ENCODE data around the gene ZNF708.
"Not testable (repeated sequence)": the region's sequence is repeated elsewhere in the genome, so short reads cannot be mapped to it uniquely, and the experiment has no call there.

ZNF708 gene

DNA sequence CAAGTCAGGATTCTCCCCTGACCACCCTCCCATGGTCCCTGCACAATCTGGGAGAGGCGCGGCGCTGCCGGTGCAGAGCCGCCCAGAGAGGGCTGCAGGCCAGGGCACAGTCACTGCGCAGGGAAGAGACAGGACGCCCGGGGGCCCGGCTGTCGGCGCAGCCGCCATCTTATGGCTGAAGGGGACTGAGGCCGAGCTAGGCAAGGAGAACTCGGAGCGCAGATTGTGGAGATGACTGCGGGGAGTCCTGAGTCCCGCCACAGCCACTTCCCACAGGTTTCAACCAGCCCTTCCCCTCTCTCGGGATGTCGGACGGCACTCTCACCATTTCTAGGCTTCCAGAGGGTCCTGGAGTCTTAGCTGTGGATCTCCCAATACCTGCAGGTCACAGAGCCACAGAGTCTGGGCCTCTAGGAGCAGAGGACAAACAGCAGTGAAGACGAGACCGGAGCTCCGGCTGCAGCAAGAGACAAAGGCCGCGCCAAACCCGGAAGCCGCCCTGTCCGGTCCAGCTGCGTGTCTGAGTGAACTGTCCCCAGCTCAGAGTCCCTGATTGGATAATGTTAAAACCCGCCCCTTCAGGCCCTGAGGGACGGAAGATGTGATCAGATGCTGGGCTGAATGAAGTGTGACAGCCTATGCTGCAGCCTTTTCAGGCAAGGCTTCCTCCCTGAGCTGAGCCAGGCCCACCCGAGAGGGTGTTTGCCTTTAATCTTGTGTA lies at the start of gene ZNF708:
TSS of gene ZNF708 (minus strand) at position 526 of the 721 bp plus-strand sequence. CDS start at position 328, 198 bp downstream.
- DNase-seq: peak; percentile 78 to 84

DNA sequence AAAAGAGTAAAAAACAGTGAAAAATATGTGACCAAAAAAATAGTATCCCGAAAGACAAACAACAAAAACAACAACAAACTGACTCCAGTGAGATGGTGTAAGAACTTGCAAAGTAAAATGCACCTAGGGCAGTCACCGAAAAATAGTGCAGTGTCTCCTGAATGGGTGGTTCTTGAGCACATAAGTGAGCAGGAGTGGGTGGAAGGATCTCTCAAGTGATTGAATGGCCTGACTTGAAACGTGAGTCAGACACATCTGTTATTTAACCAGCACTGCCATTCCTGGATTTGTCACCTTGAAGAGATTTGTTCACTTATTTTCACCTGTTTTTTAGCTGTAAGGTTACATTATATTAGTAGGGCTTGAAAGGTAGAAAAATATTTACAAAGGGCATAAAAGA lies 33.1 kb upstream of the ZNF708 start:
- no peak for DNase-seq

DNA sequence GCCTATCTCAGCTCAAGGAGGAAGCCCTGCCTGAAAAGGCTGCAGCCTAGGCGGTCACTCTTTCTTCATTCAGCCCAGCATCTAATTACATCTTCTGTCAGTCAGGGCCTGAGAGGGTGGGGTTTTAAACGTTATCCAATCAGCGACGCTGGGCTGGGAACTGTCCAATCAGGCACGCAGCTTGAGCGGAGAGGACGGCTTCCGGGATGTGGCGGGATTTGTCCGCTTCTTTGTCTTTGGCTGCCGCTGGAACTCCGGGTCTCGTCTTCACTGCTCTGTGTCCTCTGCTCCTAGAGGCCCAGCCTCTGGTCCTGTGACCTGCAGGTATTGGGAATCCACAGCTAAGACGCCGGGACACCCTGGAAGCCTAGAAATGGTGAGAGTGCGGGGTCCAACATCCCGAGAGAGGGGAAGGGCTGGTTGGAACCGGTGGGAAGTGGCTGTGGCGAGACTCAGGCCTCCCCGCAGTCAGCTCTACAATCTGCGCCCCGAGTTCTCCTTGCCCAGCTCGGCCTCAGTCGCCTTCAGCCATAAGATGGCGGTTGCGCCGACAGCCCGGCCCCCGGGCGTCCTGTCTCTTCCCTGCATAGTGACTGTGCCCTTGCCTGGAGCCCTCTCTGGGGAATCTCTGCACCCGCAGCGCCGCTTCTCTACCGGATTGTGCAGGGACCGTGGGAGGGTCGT lies 29.7 kb upstream of the ZNF708 start, which contains the start of gene ZNF738:
TSS of gene ZNF738 (plus strand) at position 233 of the 684 bp plus-strand sequence. CDS start at position 374, 141 bp downstream.
- DNase-seq: peak; percentile 84 to 90

- no peak for DNase-seq
Observed at GRCh38 chr19:21352830-21353229, 23.6 kb upstream of the ZNF708 start.

DNA sequence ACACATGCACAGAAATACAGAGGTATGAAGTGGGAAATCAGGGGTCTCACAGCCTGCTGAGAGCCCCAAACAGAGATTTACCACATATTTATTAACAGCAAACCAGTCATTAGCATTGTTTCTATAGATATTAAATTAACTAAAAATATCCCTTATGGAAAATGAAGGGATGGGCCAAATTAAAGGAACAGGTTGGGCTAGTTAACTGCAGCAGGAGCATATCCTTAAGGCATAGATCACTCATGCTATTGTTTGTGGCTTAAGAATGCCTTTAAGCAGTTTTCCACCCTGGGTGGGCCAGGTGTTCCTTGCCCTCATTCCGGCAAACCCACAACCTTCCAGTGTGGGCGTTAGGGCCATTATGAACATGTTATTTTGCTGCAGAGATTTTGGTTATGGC lies 15.6 kb upstream of the ZNF708 start:
- DNase-seq: not testable (repeated sequence)

DNA sequence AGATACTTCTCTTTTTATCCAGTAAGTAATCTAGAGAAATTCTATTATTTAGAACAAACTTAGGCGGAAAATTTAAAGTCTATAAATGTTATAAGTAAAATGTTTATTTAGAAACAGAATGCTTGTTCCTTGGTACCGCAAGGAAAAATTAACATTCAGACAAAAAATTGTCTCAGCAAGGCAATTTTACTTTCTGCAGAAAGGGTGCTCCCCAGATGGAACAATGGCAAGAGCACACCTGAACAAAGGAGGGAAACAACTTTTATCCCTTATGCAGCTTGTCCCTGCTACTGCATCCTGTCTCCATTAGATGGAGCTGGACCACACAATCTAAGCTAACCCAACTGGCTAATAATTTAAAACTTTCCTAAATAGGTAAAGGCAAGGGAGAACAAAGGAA lies 6.5 kb upstream of the ZNF708 start:
- no peak for DNase-seq

DNA sequence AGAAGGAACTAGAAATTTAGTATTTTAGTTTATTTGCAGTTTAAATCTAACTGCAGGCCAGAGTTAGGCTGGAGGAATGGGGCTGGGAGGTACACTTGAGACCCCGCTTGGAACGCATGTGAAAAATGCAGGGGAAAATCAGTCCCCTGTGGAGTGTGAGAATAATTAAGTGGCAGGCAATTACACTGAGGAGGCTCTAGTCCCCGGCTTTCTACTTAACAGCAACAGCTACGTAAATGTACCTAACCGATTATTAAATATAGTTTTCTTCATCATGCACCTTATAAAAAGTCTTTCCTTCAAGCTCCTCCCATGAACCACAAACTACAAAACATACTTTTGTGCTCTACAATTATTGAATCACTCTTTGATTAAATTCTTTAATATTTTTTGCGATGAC lies 804 bp downstream of the ZNF708 start:
- no peak for DNase-seq

DNA sequence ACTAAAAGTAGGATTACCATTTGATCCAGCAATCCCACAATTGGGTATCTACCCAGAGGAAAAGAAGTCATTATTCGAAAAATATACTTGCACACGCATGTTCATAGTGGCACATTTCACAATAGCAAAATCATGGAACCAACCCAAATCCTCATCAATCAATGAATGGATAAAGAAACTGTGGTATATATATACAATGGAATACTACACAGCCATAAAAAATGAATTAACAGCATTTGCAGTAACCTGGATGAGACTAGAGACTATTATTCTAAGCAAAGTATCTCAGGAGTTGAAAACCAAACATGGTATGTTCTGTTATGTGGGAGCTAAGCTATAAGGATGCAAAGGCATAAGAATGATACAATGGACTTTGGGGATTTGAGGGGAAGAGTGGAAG lies 3.0 kb downstream of the ZNF708 start:
- DNase-seq: no peak

- DNase-seq: no peak
Observed at GRCh38 chr19:21323000-21323399, 6.2 kb downstream of the ZNF708 start.

DNA sequence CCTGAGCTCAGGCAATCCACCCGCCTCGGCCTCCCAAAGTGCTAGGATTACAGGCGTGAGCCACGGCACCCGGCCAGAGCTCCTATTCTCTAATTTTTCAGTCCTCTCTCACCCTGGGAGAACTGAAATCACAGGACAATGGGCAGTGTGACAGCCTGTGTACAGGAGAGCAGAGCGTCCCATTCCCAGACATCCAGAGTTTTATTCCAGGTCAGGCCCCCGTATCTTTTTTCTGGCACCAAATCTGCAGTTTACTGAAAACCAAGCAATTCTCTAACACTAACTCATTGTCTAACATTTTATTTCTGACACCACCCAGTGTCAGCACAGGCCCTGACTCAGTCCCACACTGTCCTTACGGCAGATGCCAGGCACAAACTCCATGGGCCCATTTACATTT lies 6.7 kb downstream of the ZNF708 start:
- no peak for DNase-seq

DNA sequence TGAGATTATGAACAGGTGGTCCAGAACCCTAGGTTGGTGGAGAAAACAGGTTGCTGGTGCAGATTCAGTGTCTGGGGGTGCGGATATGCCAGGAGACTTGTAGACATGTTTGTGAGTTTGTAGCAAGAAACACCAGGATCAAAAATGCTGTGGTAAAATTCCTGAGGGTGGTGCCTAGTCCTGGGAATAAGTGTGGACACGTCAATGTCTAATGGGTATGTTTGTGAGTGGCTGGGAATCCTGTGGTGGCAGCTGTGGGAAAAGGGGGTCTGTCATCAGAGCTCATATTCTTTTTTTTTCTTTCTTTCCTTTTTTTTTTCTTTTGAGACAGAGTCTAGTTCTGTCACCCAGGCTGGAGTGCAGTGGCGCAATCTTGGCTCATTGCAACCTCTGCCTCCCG lies 7.2 kb downstream of the ZNF708 start:
- no peak for DNase-seq

GRCh38 chr19:21321134-21321533 lies 8.1 kb downstream of the ZNF708 start:
- peak; percentile 10 to 14 for DNase-seq

GRCh38 chr19:21317821-21318220 lies 11.4 kb downstream of the ZNF708 start:
- DNase-seq: no peak

DNA sequence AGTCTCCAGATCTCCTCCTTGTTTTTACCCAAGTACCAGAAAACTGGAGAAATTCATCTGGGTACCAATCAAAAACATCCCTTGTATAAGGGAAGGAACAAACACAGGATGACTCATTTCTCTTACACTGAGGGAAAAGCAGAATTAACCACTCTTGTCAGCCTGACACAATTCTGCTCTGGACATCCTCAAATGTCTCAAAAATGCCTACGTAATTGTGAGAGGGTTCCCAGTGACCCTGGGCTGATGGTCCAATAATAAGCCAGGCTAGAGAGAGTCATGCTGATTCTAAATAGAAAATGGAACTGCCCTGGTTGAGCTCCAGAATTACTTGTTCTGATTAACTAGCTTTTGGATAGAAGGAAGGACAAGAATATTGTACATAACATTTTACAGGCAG lies 14.5 kb downstream of the ZNF708 start:
- DNase-seq: no peak

DNA sequence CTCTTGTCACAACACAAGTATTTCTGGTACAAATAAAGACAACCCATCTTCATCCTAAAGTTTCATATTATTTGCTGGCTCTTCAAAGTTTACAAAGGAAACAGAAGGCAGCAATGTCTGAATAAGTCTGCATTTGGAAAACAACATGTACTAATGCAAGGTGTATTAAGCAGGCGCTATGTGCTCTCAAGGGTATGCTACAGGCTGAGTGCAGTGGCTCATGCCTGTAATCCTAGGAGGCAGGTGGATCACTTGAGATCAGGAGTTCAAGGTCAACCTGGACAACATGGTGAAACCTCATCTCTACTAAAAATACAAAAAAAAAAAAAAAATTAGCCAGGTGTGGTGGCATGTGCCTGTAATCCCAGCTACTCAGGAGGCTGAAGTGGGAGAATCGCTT lies 16.4 kb downstream of the ZNF708 start:
- DNase-seq: not testable (repeated sequence)

DNA sequence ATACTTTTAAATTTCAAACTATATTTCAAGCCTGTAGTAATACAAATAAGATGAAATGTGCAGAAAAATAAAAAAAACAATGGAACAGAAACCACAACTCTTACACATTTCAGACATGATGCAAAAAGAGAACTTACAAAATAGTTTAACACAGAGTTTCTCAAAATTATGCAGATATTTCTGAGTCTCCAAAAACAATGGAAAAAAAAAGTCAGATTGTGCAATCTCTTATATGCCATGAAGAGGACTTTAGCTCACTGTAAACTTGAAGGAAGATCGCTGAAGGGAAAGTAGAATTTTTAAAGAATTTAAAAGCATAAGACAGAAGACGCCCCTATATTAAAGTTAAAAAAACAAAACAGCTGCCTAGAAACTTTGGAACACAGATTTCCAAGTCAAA lies 20.4 kb downstream of the ZNF708 start:
- no peak for DNase-seq

- DNase-seq: not testable (repeated sequence)
Observed at GRCh38 chr19:21306881-21307479, 22.2 kb downstream of the ZNF708 start.

GRCh38 chr19:21293768-21294167 lies 35.4 kb downstream of the ZNF708 start:
- DNase-seq: not testable (repeated sequence)

DNA sequence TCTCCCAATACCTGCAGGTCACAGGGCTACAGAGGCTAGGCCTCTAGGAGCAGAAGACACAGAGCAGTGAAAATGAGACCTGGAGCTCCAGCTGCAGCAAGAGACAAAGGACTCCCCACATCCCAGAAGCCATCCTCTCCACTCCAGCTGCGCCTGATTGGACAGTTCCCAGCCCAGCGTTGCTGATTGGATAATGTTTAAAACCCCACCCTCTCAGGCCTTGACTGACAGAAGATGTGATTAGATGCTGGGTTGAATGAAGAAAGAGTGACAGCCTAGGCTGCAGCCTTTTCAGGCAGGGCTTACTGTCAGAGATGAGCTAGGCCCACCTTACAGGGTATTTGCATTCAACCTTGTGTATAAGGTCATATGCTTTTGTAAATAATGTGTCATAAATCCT lies 59.4 kb downstream of the ZNF708 start:
- no peak for DNase-seq

DNA sequence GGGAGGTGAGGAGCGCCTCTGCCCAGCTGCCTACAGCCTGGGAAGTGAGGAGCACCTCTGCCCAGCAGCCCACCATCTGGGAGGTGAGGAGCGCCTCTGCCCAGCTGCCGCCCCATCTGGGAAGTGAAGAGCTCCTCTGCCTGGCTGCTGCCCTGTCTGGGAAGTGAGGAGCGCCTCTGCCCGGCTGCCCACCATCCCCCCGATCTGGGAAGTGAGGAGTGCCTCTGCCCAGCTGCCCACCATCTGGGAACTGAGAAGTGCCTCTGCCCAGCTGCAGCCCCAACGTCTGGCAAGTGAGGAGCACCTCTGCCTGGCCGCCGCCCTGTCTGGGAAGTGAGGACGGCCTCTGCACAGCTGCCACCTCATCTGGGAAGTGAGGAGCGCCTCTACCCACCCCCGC lies 64.3 kb downstream of the ZNF708 start:
- no peak for DNase-seq

- no peak for DNase-seq
Observed at GRCh38 chr19:21264416-21264815, 64.8 kb downstream of the ZNF708 start.

DNA sequence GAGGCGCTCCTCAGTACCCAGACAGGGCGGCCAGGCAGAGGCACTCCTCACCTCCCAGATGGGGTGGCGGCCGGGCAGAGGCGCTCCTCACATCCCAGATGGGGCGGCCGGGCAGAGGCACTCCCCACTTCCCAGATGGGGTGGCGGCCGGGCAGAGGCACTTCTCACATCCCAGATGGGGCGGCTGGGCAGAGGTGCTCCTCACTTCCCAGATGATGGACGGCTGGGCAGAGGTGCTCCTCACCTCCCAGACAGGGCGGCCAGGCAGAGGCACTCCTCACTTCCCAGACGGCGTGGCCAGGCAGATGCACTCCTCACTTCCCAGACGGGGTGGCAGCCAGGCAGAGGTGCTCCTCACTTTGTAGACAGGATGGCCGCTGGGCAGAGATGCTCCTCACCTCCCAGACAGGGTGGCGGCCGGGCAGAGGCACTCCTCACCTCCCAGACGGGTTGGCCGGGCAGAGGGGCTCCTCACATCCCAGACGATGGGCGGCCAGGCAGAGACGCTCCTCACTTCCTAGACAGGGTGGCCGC lies 68.3 kb downstream of the ZNF708 start:
- DNase-seq: not testable (repeated sequence)

DNA sequence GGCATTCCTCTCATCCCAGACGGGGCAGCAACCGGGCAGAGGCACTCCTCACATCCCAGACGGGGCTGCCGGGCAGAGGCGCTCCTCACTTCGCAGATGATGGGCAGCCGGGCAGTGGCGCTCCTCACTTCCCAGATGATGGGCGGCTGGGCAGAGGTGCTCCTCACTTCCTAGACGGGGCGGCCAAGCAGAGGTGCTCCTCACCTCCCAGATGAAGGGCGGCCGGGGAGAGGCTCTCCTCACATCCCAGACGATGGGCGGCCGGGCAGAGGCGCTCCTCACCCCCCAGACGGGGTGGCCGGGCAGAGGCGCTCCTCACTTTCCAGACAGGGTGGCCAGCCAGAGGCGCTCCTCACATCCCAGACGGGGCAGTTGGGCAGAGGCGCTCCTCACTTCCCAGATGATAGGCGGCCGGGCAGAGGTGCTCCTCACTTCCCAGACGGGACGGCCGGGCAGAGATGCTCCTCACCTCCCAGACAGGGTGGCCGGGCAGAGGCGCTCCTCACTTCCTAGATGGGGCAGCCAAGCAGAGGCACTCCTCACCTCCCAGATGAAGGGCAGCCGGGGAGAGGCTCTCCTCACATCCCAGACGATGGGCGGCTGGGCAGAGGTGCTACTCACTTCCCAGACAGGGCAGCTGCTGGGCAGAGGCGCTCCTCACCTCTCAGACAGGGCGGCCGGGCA lies 68.9 kb downstream of the ZNF708 start:
- no peak for DNase-seq
